Small intestine (tissue), 16 donors: ENCODE results near the gene SMS. TPM values are rescaled to one million over a fixed set of nuclear protein-coding genes. Genes with fewer than 3 reads are reported as not detected.

ENCODE experiments used
- DNase-seq, 2 donors: peaks; one replicate each; pipeline versions ENCODE4 v3.0.0 to v3.0.0-alpha.2; 2013
- FAIRE-seq: peaks from 2 replicates; lab custom pipeline; 2012; peaks lifted over from hg19 to GRCh38; lab: Jason Lieb, UNC
- H3K27ac ChIP-seq, 3 donors: one replicate each; pipeline ENCODE4 v1.5.1; 2013; ENCODE audit warnings: low read length in 2 of 3, mild to moderate bottlenecking in 2 of 3, control low read depth in 1 of 3, inconsistent platforms in 1 of 3, low read depth in 1 of 3, moderate library complexity in 1 of 3
- H3K27me3 ChIP-seq, 3 donors: one replicate each; pipeline ENCODE4 v1.6.1; 2013; ENCODE audit warnings: low read length in 3 of 3, inconsistent platforms in 1 of 3; ENCODE audit not compliant: control insufficient read depth in 3 of 3, insufficient read depth in 3 of 3
- H3K36me3 ChIP-seq, 3 donors: one replicate each; pipeline ENCODE4 v1.6.1; 2013; ENCODE audit warnings: low read length in 3 of 3, inconsistent platforms in 1 of 3, low read depth in 1 of 3, mild to moderate bottlenecking in 1 of 3, moderate library complexity in 1 of 3; ENCODE audit not compliant: control insufficient read depth in 3 of 3, insufficient read depth in 2 of 3
- H3K4me1 ChIP-seq, 3 donors: one replicate each; pipeline ENCODE4 v1.6.1; 2013; ENCODE audit warnings: low read length in 2 of 3, inconsistent platforms in 1 of 3, low read depth in 1 of 3, mild to moderate bottlenecking in 1 of 3, moderate library complexity in 1 of 3; ENCODE audit not compliant: control insufficient read depth in 3 of 3, insufficient read depth in 2 of 3
- H3K4me3 ChIP-seq, 3 donors: one replicate each; pipeline ENCODE4 v1.5.1; 2013; ENCODE audit warnings: low read length in 3 of 3, control low read depth in 1 of 3, inconsistent platforms in 1 of 3, low read depth in 1 of 3, mild to moderate bottlenecking in 1 of 3, moderate library complexity in 1 of 3
- H3K9me3 ChIP-seq, 2 donors: one replicate each; pipeline ENCODE4 v1.6.1; 2013; ENCODE audit warnings: low read depth in 1 of 2, low read length in 1 of 2; ENCODE audit not compliant: control insufficient read depth in 2 of 2, insufficient read depth in 1 of 2
- WGBS, 3 donors: extraction: QIAGEN DNeasy Blood & Tissue Kit; methylation state at CpG; one replicate each; pipeline ENCODE4 v1.1.7; 2013; 5-methylcytosine and 5-hydroxymethylcytosine counted together
- long read RNA-seq, 10 donors: transcript quantifications; one replicate each; lab custom pipeline, GENCODE V29; 2026
- polyA plus RNA-seq, 4 donors: library from polyadenylated mRNA; stranded (reverse) in 3 of 4; unstranded in 1 of 4; fragments of 200-250 nt in 3 of 4; fragments of 120-200 nt in 1 of 4; gene quantifications; one replicate each; pipeline versions ENCODE4 v1.2.1 to v1.2.3, GENCODE V29; 2013
- donor health status: healthy with polysubstance abuse.
- donor health status: control.
- donor health status: control.
- donor health status: Bipolar disorder and iron deficiency.
- donor health status: healthy.

The SMS gene
- 10 to 100 TPM; 60.3 to 89.2 (median 87.5) TPM for polyA plus RNA-seq
- long read RNA-seq, donor 1, transcript SMS-202 (11 exons, 1,837 nt) = major isoform, 53 of 259 reads
- long read RNA-seq, donor 1, partial matches to known transcripts = 206 of 259 reads
- long read RNA-seq, donor 1, other reads (novel, unspliced or antisense) = 0 of 259 reads
- long read RNA-seq, donor 2, transcript SMS-202 (11 exons, 1,837 nt) = major isoform, 9 of 27 reads
- long read RNA-seq, donor 2, partial matches to known transcripts = 18 of 27 reads
- long read RNA-seq, donor 2, other reads (novel, unspliced or antisense) = 0 of 27 reads
- long read RNA-seq, donor 3, transcript SMS-202 (11 exons, 1,837 nt) = major isoform, 14 of 44 reads
- long read RNA-seq, donor 3, partial matches to known transcripts = 30 of 44 reads
- long read RNA-seq, donor 3, other reads (novel, unspliced or antisense) = 0 of 44 reads
- long read RNA-seq, donor 4 = 0 reads
- long read RNA-seq, donor 5, partial matches to known transcripts = 0 of 4 reads
- long read RNA-seq, donor 5, other reads (novel, unspliced or antisense) = 0 of 4 reads
- long read RNA-seq, donor 6, transcript SMS-202 (11 exons, 1,837 nt) = major isoform, 30 of 72 reads
- long read RNA-seq, donor 6, partial matches to known transcripts = 42 of 72 reads
- long read RNA-seq, donor 6, other reads (novel, unspliced or antisense) = 0 of 72 reads
- long read RNA-seq, donor 7, transcript SMS-202 (11 exons, 1,837 nt) = major isoform, 51 of 372 reads
- long read RNA-seq, donor 7, partial matches to known transcripts = 319 of 372 reads
- long read RNA-seq, donor 7, other reads (novel, unspliced or antisense) = 0 of 372 reads
- long read RNA-seq, donor 8 = 0 reads
- long read RNA-seq, donor 9, partial matches to known transcripts = 0 of 3 reads
- long read RNA-seq, donor 9, other reads (novel, unspliced or antisense) = 0 of 3 reads
- long read RNA-seq, donor 10, transcript SMS-202 (11 exons, 1,837 nt) = major isoform, 19 of 61 reads
- long read RNA-seq, donor 10, partial matches to known transcripts = 42 of 61 reads
- long read RNA-seq, donor 10, other reads (novel, unspliced or antisense) = 0 of 61 reads

GRCh38 chrX:21940356-21940829 is at the start of gene SMS:
Gene SMS, plus strand, starts transcription at chrX:21940709. Its CDS starts 116 bp downstream, at chrX:21940825.
- Histone ChIP-seq H3K4me1 (peaks cover 0 to 4% (median 0%) of the 10 kb centered on the region in 3 donors), H3K4me3 (peak within 1 kb of the TSS; percentile 53 to 76 (median 62)), H3K9me3 (no peaks in the 10 kb centered on the region), H3K27me3 (no peaks in the 10 kb centered on the region), H3K27ac (peak within 1 kb of the TSS; percentile 58 to 79 (median 76)), H3K36me3 (peaks cover 0 to 7% (median 0%) of the 10 kb centered on the region in 3 donors)
- FAIRE-seq (no peak), DNase-seq (peak; percentile 82)
- 1 to 40% (median 11%) methylated on average over 10 to 46 of the region's 46 CpGs for WGBS, 3 donors

GRCh38 chrX:21905313-21905712 is 35.2 kb upstream of the SMS start:
- peak overlapping the region in 1 of 3 donors; percentile 14 for H3K27ac ChIP-seq
- H3K4me1 ChIP-seq = no peaks in the 10 kb centered on the region
- H3K27me3 ChIP-seq = no peaks in the 10 kb centered on the region
- no peaks in the 10 kb centered on the region for H3K36me3 ChIP-seq
- 15 to 61% (median 45%) methylated on average over 2 of the region's 2 CpGs for WGBS, 3 donors
- H3K4me3 ChIP-seq = no peak overlapping the region
- no peaks in the 10 kb centered on the region for H3K9me3 ChIP-seq
- no peak for FAIRE-seq
- DNase-seq = no peak

- H3K4me1 ChIP-seq = no peaks in the 10 kb centered on the region
- no peaks in the 10 kb centered on the region for H3K9me3 ChIP-seq
- no peak overlapping the region for H3K27ac ChIP-seq
- no peaks in the 10 kb centered on the region for H3K36me3 ChIP-seq
- no peaks in the 10 kb centered on the region for H3K27me3 ChIP-seq
- FAIRE-seq (no peak), DNase-seq (no peak)
- no peak overlapping the region for H3K4me3 ChIP-seq
- 70 to 77% (median 76%) methylated on average over 3 of the region's 3 CpGs for WGBS, 3 donors
Observed at GRCh38 chrX:21905953-21906352, 34.6 kb upstream of the SMS start.

GRCh38 chrX:21907260-21907659 is 33.2 kb upstream of the SMS start:
- no peak for FAIRE-seq
- WGBS, 3 donors = 67 to 100% (median 69%) methylated on average over 1 of the region's 1 CpG
- no peak for DNase-seq

DNA sequence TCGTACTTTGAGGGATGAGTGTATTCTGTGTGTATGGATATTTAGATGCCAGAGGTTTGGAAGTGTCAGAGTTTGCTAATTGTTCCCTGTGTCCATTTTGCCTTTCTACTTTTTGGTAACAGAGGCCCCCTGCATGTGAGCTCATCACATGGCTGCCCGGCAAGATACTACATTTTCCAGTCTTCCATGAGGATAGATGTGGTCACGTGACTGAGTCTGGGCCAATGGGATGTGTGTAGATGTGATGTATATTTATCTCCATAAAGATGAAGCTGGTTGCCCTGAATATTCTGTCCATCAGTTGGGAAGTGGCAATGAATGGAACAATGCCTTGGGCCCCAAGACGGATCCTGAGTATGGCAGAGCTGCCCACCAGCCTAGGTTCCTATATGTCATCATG is 29.0 kb upstream of the SMS start:
- no peaks in the 10 kb centered on the region for H3K27me3 ChIP-seq
- no peak overlapping the region for H3K4me3 ChIP-seq
- H3K36me3 ChIP-seq = no peaks in the 10 kb centered on the region
- no peak for DNase-seq
- no peak for FAIRE-seq
- no peak overlapping the region for H3K27ac ChIP-seq
- H3K4me1 ChIP-seq = no peaks in the 10 kb centered on the region
- no peaks in the 10 kb centered on the region for H3K9me3 ChIP-seq
- 89 to 98% (median 96%) methylated on average over 4 of the region's 4 CpGs for WGBS, 3 donors

More at GRCh38 chrX:21907260-21907659, 33.2 kb upstream of the SMS start:
- H3K4me1 ChIP-seq = no peaks in the 10 kb centered on the region
- no peaks in the 10 kb centered on the region for H3K27me3 ChIP-seq
- H3K4me3 ChIP-seq = no peak overlapping the region
- H3K27ac ChIP-seq = no peak overlapping the region
- H3K9me3 ChIP-seq = no peaks in the 10 kb centered on the region
- no peaks in the 10 kb centered on the region for H3K36me3 ChIP-seq

DNA sequence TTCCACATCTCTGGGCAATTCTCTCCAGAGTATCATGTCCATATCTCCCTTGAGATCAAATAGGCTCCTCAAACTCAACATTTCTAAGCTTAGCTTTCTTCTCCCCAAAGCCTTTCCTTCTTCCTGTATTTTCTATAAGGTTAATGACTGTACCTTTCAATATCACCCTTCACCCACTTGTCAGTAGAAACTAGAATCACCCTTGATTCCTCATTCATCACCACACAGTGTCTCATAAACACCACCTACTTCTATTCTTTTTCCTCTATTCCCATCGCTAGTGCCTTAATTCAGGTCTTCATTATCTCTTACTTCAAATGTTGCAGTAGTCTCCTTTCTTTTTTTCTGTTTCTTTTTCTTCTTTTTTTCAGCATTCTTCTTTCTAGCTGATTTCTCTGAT is 28.3 kb upstream of the SMS start:
- Histone ChIP-seq H3K36me3 (no peaks in the 10 kb centered on the region), H3K9me3 (no peaks in the 10 kb centered on the region), H3K4me3 (no peak overlapping the region), H3K27me3 (no peaks in the 10 kb centered on the region), H3K27ac (no peak overlapping the region), H3K4me1 (no peaks in the 10 kb centered on the region)
- FAIRE-seq = no peak
- no peak for DNase-seq
- 78 to 100% (median 94%) methylated on average over 1 of the region's 1 CpG for WGBS, 3 donors

DNA sequence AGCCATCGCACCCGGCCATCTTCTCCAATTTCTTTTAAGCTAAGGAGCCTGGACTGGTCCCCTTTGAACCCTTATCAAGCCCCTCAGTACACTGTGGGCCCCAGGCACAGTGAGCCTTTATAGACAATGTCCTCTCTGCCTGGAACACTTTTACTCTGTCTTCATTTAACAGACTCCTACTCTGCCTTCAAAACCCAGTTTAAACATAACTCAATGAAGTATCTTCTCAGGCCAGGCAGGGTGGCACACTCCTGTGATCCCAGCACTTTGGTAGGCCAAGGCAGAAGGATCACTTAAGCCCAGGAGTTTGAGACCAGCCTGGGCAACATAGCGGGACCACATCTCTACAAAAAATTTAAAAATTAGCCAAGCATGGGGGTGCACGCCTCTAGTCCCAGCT is 27.5 kb upstream of the SMS start:
- no peak for FAIRE-seq
- Histone ChIP-seq H3K36me3 (no peaks in the 10 kb centered on the region), H3K4me3 (no peak overlapping the region), H3K9me3 (no peaks in the 10 kb centered on the region), H3K27me3 (no peaks in the 10 kb centered on the region), H3K4me1 (no peaks in the 10 kb centered on the region), H3K27ac (no peak overlapping the region)
- WGBS, 3 donors = 84 to 96% (median 94%) methylated on average over 4 of the region's 4 CpGs
- DNase-seq = no peak

GRCh38 chrX:21926116-21926515 is 14.4 kb upstream of the SMS start:
- no peaks in the 10 kb centered on the region for H3K4me1 ChIP-seq
- DNase-seq (no peak), FAIRE-seq (peak; percentile 5)
- H3K36me3 ChIP-seq = no peaks in the 10 kb centered on the region
- no peaks in the 10 kb centered on the region for H3K27me3 ChIP-seq
- 15 to 43% (median 28%) methylated on average over 3 of the region's 3 CpGs for WGBS, 3 donors
- H3K9me3 ChIP-seq = no peaks in the 10 kb centered on the region
- H3K27ac ChIP-seq = no peak overlapping the region
- no peak overlapping the region for H3K4me3 ChIP-seq
